ENCODE measurements around the gene ASTN2. TPM values are rescaled to one million over a fixed set of nuclear protein-coding genes. Genes with fewer than 3 reads are reported as not detected.

ASTN2 gene
- total and polyA plus RNA-seq, 2 experiments from 2014 or later, result 7.0 to 24.6 TPM

- H3K27me3 ChIP-seq (ENCODE audit: insufficient read depth), result no peaks in the 10 kb centered on the region
Measured at GRCh38 chr9:117120061-117120460, 294.8 kb downstream of the ASTN2 start.

More at GRCh38 chr9:117120061-117120460, 294.8 kb downstream of the ASTN2 start:
- H2AFZ ChIP-seq, result no peak overlapping the region
- H3K4me1 ChIP-seq (ENCODE audit: insufficient read depth), result no peaks in the 10 kb centered on the region
- H4K20me1 ChIP-seq (replicated peaks; ENCODE audit: insufficient read depth), result no peaks in the 10 kb centered on the region
- Mint-ChIP-seq H3K4me3 (no peak overlapping the region), H3K36me3 (ENCODE audit: low read depth) (no peaks in the 10 kb centered on the region), H3K9me3 (no peaks in the 10 kb centered on the region), H3K4me1 (peaks cover 4% of the 10 kb centered on the region), H3K27ac (no peak overlapping the region), H3K27me3 (ENCODE audit: insufficient read depth, low read depth, poor library complexity) (no peaks in the 10 kb centered on the region)
- H3K79me2 ChIP-seq (replicated peaks; ENCODE audit: insufficient read depth), result no peaks in the 10 kb centered on the region
- H3K9me2 ChIP-seq (ENCODE audit: insufficient read depth), result peaks cover 10% of the 10 kb centered on the region; the same call in 1 of the 2 replicates
- H3K4me3 ChIP-seq, result no peak overlapping the region
- no peaks in the 10 kb centered on the region for H3F3A ChIP-seq (replicated peaks; ENCODE audit: low read depth)
- no peaks in the 10 kb centered on the region for H3K36me3 ChIP-seq (ENCODE audit: insufficient read depth)
- TF ChIP-seq JUNB (IDR thresholded peaks at IDR 0.05; ENCODE audit: unreplicated experiment), result no peak
- no peak for TF ChIP-seq CREB1 (CRISPR knock-in tag; IDR thresholded peaks at IDR 0.05; ENCODE audit: low read depth)
- TF ChIP-seq CTCF (conservative IDR thresholded peaks at IDR 0.05; ENCODE audit: low read depth in 2 of 2), result no peak
- TF ChIP-seq POLR2AphosphoS5 (IDR thresholded peaks at IDR 0.05; ENCODE audit: low read depth), result no peak
- no peak for TF ChIP-seq EZH2phosphoT487 (IDR thresholded peaks at IDR 0.05; ENCODE audit: unreplicated experiment)
- no peak for TF ChIP-seq NANOG (IDR thresholded peaks at IDR 0.05; ENCODE audit: borderline replicate concordance)
- no peak for TF ChIP-seq EZH2 (IDR thresholded peaks at IDR 0.05; ENCODE audit: low read depth, unreplicated experiment)
- TF ChIP-seq, protein P1, sequence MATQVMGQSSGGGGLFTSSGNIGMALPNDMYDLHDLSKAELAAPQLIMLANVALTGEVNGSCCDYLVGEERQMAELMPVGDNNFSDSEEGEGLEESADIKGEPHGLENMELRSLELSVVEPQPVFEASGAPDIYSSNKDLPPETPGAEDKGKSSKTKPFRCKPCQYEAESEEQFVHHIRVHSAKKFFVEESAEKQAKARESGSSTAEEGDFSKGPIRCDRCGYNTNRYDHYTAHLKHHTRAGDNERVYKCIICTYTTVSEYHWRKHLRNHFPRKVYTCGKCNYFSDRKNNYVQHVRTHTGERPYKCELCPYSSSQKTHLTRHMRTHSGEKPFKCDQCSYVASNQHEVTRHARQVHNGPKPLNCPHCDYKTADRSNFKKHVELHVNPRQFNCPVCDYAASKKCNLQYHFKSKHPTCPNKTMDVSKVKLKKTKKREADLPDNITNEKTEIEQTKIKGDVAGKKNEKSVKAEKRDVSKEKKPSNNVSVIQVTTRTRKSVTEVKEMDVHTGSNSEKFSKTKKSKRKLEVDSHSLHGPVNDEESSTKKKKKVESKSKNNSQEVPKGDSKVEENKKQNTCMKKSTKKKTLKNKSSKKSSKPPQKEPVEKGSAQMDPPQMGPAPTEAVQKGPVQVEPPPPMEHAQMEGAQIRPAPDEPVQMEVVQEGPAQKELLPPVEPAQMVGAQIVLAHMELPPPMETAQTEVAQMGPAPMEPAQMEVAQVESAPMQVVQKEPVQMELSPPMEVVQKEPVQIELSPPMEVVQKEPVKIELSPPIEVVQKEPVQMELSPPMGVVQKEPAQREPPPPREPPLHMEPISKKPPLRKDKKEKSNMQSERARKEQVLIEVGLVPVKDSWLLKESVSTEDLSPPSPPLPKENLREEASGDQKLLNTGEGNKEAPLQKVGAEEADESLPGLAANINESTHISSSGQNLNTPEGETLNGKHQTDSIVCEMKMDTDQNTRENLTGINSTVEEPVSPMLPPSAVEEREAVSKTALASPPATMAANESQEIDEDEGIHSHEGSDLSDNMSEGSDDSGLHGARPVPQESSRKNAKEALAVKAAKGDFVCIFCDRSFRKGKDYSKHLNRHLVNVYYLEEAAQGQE (IDR thresholded peaks at IDR 0.05; ENCODE audit: unreplicated experiment), result no peak
- no peak for TF ChIP-seq ZNF331 (CRISPR knock-in tag; IDR thresholded peaks at IDR 0.05; ENCODE audit: low read depth)
- no peak for TF ChIP-seq STAT1 (IDR thresholded peaks at IDR 0.05; ENCODE audit: unreplicated experiment)
- TF ChIP-seq ZNF114 (CRISPR knock-in tag; IDR thresholded peaks at IDR 0.05), result no peak
- no peak for TF ChIP-seq ETS1 (IDR thresholded peaks at IDR 0.05)
- H3K27ac ChIP-seq (ENCODE audit: low read depth), result no peak overlapping the region
- no peak for DNase-seq (ENCODE audit: low spot score)
- H3K4me2 ChIP-seq, result no peak overlapping the region
- ATAC-seq, result no peak

Measured in GM23338 (cell line).